CD1c-positive myeloid dendritic cell (primary cell): Measurements from ENCODE around the gene SBK2.
"Not testable (repeated sequence)": the region's sequence is repeated elsewhere in the genome, so short reads cannot be mapped to it uniquely, and the experiment has no call there.

Experiments used
- DNase-seq: peaks from one replicate; pipeline ENCODE4 v3.0.0-alpha.2; 2016; ENCODE audit errors: extremely low spot score

SBK2 gene

GRCh38 chr19:55536951-55537740 is at the start of gene SBK2:
SBK2 (minus strand) TSS chr19:55537133; CDS start chr19:55536294, 839 bp downstream.
- no peak for DNase-seq

GRCh38 chr19:55585658-55586339 is 48.9 kb upstream of the SBK2 start:
- DNase-seq = no peak

GRCh38 chr19:55584871-55585270 is 47.9 kb upstream of the SBK2 start:
- DNase-seq = no peak

- not testable (repeated sequence) for DNase-seq
Observed at GRCh38 chr19:55583897-55584296, 47.0 kb upstream of the SBK2 start.

GRCh38 chr19:55582284-55582683 is 45.4 kb upstream of the SBK2 start:
- not testable (repeated sequence) for DNase-seq

GRCh38 chr19:55581823-55582223 is 44.9 kb upstream of the SBK2 start:
- no peak for DNase-seq

- no peak for DNase-seq
Observed at GRCh38 chr19:55581145-55581822, 44.4 kb upstream of the SBK2 start.

- peak; percentile 81 for DNase-seq
Observed at GRCh38 chr19:55580628-55581144, 43.8 kb upstream of the SBK2 start, which contains the start of gene ZNF579. ZNF579 (minus strand) TSS chr19:55580848; CDS start chr19:55579639, 1,209 bp downstream.

GRCh38 chr19:55579766-55580621 is 43.1 kb upstream of the SBK2 start:
- DNase-seq = no peak

GRCh38 chr19:55578761-55579747 is 42.1 kb upstream of the SBK2 start:
- no peak for DNase-seq

- no peak for DNase-seq
Observed at GRCh38 chr19:55578031-55578760, 41.3 kb upstream of the SBK2 start.

GRCh38 chr19:55576746-55577145 is 39.8 kb upstream of the SBK2 start:
- no peak for DNase-seq

- not testable (repeated sequence) for DNase-seq
Observed at GRCh38 chr19:55573929-55574328, 37.0 kb upstream of the SBK2 start.

- not testable (repeated sequence) for DNase-seq
Observed at GRCh38 chr19:55569477-55569876, 32.5 kb upstream of the SBK2 start.

- no peak for DNase-seq
Observed at GRCh38 chr19:55567708-55568328, 30.9 kb upstream of the SBK2 start.

- DNase-seq = no peak
Observed at GRCh38 chr19:55566823-55567222, 29.9 kb upstream of the SBK2 start.

- DNase-seq = no peak
Observed at GRCh38 chr19:55563261-55563690, 26.3 kb upstream of the SBK2 start.

GRCh38 chr19:55559684-55560083 is 22.8 kb upstream of the SBK2 start:
- no peak for DNase-seq

GRCh38 chr19:55554741-55555152 is 17.8 kb upstream of the SBK2 start:
- no peak for DNase-seq
